Inflammatory macrophage treated with lipopolysaccharide for 4 hours (primary cell): ENCODE data around the gene GJA8.
"Not testable (repeated sequence)": the region's sequence is repeated elsewhere in the genome, so short reads cannot be mapped to it uniquely, and the experiment has no call there.

Source experiments
- DNase-seq: peaks from one replicate; pipeline ENCODE4 v3.0.0-alpha.2; 2020

Gene GJA8

GRCh38 chr1:147928236-147929132, 25.9 kb downstream of the GJA8 start, which contains the start of gene GPR89B:
TSS of gene GPR89B (plus strand) at chr1:147928420. CDS start at chr1:147928537, 117 bp downstream.
- peak; percentile 89 for DNase-seq

- not testable (repeated sequence) for DNase-seq
Observed at GRCh38 chr1:147931137-147931536, 28.5 kb downstream of the GJA8 start.

GRCh38 chr1:147935296-147935695, 32.7 kb downstream of the GJA8 start:
- DNase-seq = not testable (repeated sequence)

GRCh38 chr1:147940456-147940855, 37.9 kb downstream of the GJA8 start:
- not testable (repeated sequence) for DNase-seq

GRCh38 chr1:147942563-147942962, 40.0 kb downstream of the GJA8 start:
- DNase-seq = not testable (repeated sequence)

- DNase-seq = not testable (repeated sequence)
Observed at GRCh38 chr1:147949517-147949916, 46.9 kb downstream of the GJA8 start.
